IMR-90 (cell line): ENCODE results near the gene TBC1D32.

Experiments
- BHLHE40 ChIP-seq: fragments of 150-350 bp; IDR thresholded peaks from 2 replicates; pipeline ENCODE4 v1.6.1; 2016; ENCODE audit warnings: mild to moderate bottlenecking, low read depth, low read length
- CEBPB ChIP-seq: IDR thresholded peaks from 2 replicates; pipeline ENCODE4 v1.6.1; 2012; ENCODE audit warnings: low read depth, low read length, improper control_type of control experiment
- CHD1 ChIP-seq: IDR thresholded peaks from 2 replicates; pipeline ENCODE4 v1.6.1; 2012; ENCODE audit warnings: low read depth, low read length, improper control_type of control experiment
- CTCF ChIP-seq: conservative IDR thresholded peaks from 2 replicates; pipeline ENCODE4 v1.5.1; 2012; ENCODE audit warnings: mild to moderate bottlenecking, low read depth, low read length, improper control_type of control experiment
- FOS ChIP-seq: fragments of 150-350 bp; IDR thresholded peaks from 2 replicates; pipeline ENCODE4 v1.6.1; 2016; ENCODE audit warnings: low read depth, low read length
- MAFK ChIP-seq: IDR thresholded peaks from 2 replicates; pipeline ENCODE4 v1.6.1; 2012; ENCODE audit warnings: low read depth, low read length, improper control_type of control experiment
- MXI1 ChIP-seq: IDR thresholded peaks from 2 replicates; pipeline ENCODE4 v1.6.1; 2012; ENCODE audit warnings: low read depth, mild to moderate bottlenecking, low read length, moderate library complexity, borderline replicate concordance
- NFE2L2 ChIP-seq: fragments of 150-350 bp; IDR thresholded peaks from 2 replicates; pipeline ENCODE4 v1.6.1; 2016; ENCODE audit warnings: low read depth, mild to moderate bottlenecking, low read length
- POLR2A ChIP-seq: IDR thresholded peaks from 2 replicates; pipeline ENCODE4 v1.6.1; 2012; ENCODE audit warnings: mild to moderate bottlenecking, low read depth, low read length
- RAD21 ChIP-seq: IDR thresholded peaks from 2 replicates; pipeline ENCODE4 v1.6.1; 2012; ENCODE audit warnings: low read length, improper control_type of control experiment
- RCOR1 ChIP-seq: IDR thresholded peaks from 2 replicates; pipeline ENCODE4 v1.6.1; 2012; ENCODE audit warnings: mild to moderate bottlenecking, low read length, improper control_type of control experiment; ENCODE audit not compliant: insufficient replicate concordance
- RFX5 ChIP-seq: IDR thresholded peaks from 2 replicates; pipeline ENCODE4 v1.8.0; 2012; ENCODE audit warnings: low read depth, mild to moderate bottlenecking, low read length, moderate library complexity
- SMC3 ChIP-seq: fragments of 150-350 bp; IDR thresholded peaks from 2 replicates; pipeline ENCODE4 v1.6.1; 2016; ENCODE audit warnings: low read depth, mild to moderate bottlenecking, antibody characterized with exemption, low read length, moderate library complexity
- TF ChIP-seq, protein P1 (sequence below): fragments of 150-350 bp; IDR thresholded peaks from 2 replicates; pipeline ENCODE4 v1.6.1; 2016; ENCODE audit warnings: low read depth, mild to moderate bottlenecking, low read length, moderate library complexity, borderline replicate concordance

DNA sequence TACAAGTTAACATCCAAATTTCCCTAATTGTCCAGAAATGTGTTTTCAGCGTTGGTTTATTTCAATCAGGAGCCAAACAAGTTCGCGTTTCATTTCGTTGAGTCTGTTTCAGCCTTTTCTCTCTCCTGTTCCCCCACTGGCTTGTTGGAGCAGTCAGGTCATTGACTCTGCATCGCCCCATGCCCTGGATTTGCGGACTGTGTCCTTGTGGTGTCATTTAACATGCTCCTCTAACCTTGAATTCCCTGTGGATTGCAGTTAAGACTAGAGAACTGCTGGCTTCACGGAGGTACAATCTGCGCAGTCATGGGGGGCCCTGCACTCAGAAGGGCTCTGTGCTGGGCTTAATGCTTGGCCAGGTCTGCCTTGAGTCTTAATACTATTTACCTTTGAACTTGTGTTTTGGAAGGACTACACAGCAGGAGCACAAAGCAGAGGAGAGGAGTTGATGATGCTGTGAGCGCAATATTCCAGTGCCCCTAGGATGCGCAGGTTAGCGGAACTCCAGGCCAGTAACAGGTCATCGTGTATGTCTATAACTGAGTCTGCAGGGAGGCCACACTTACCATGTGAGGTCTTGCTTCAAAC lies 5.5 kb upstream of the TBC1D32 start:
- no peak for TF ChIP-seq CTCF
- no peak for TF ChIP-seq POLR2A
- no peak for TF ChIP-seq RCOR1
- no peak for TF ChIP-seq RFX5
- TF ChIP-seq FOS = no peak
- TF ChIP-seq RAD21 = no peak
- TF ChIP-seq CHD1 = no peak
- TF ChIP-seq BHLHE40 = no peak
- TF ChIP-seq CEBPB = no peak
- TF ChIP-seq MAFK = no peak
- TF ChIP-seq SMC3 = no peak
- TF ChIP-seq, protein P1, sequence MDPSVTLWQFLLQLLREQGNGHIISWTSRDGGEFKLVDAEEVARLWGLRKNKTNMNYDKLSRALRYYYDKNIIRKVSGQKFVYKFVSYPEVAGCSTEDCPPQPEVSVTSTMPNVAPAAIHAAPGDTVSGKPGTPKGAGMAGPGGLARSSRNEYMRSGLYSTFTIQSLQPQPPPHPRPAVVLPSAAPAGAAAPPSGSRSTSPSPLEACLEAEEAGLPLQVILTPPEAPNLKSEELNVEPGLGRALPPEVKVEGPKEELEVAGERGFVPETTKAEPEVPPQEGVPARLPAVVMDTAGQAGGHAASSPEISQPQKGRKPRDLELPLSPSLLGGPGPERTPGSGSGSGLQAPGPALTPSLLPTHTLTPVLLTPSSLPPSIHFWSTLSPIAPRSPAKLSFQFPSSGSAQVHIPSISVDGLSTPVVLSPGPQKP = no peak
- no peak for TF ChIP-seq NFE2L2
- no peak for TF ChIP-seq MXI1
